HEK293T (cell line): ENCODE results near the gene OAT.

Experiments used
- BHLHE40 ChIP-seq: fragments of 450-650 bp; IDR thresholded peaks from 2 replicates; pipeline ENCODE4 v1.6.1; 2016; ENCODE audit warnings: mild to moderate bottlenecking, moderate library complexity, borderline replicate concordance
- ELF4 ChIP-seq: fragments of 450-650 bp; IDR thresholded peaks from 2 replicates; pipeline ENCODE4 v1.6.1; 2017; ENCODE audit warnings: antibody characterized with exemption
- FOXM1 ChIP-seq: fragments of 450-650 bp; IDR thresholded peaks from 2 replicates; pipeline ENCODE4 v1.6.1; 2017; ENCODE audit warnings: mild to moderate bottlenecking, borderline replicate concordance
- NFRKB ChIP-seq: fragments of 450-650 bp; IDR thresholded peaks from 2 replicates; pipeline ENCODE4 v1.6.1; 2016; ENCODE audit warnings: mild to moderate bottlenecking, moderate library complexity
- PKNOX1 ChIP-seq: fragments of 450-650 bp; IDR thresholded peaks from 2 replicates; pipeline ENCODE4 v1.6.1; 2016
- SP1 ChIP-seq: fragments of 450-650 bp; IDR thresholded peaks from 2 replicates; pipeline ENCODE4 v1.6.1; 2017
- TARDBP ChIP-seq: fragments of 450-650 bp; IDR thresholded peaks from 2 replicates; pipeline ENCODE4 v1.6.1; 2016

- TF ChIP-seq ELF4, result no peak
- no peak for TF ChIP-seq PKNOX1
- TF ChIP-seq BHLHE40, result no peak
- no peak for TF ChIP-seq TARDBP
- no peak for TF ChIP-seq SP1
- no peak for TF ChIP-seq NFRKB
- no peak for TF ChIP-seq FOXM1
These were observed 64.0 kb downstream of the OAT start for GRCh38 chr10:124354411-124355382.
